GM18505 (cell line): Measurements from ENCODE around the gene MTCL1.

ENCODE experiments used
- ATAC-seq: cut with Tn5 transposase; IDR thresholded peaks from one replicate; pipeline ENCODE4 v1.9.1; 2021; ENCODE audit not compliant: unreplicated experiment
- POLR2A ChIP-seq: IDR thresholded peaks from 4 replicates; pipeline ENCODE4 v1.6.1; 2011; ENCODE audit warnings: borderline replicate concordance; ENCODE audit not compliant: insufficient read depth, insufficient read length; ENCODE audit errors: extremely low read depth

The MTCL1 gene

GRCh38 chr18:8794156-8794933 lies 89.0 kb downstream of the MTCL1 start:
- ATAC-seq, result no peak
- no peak for TF ChIP-seq POLR2A

- no peak for ATAC-seq
- TF ChIP-seq POLR2A, result no peak
These were observed 89.6 kb downstream of the MTCL1 start for GRCh38 chr18:8794934-8795280.

GRCh38 chr18:8795586-8796325 lies 90.4 kb downstream of the MTCL1 start:
- ATAC-seq, result no peak
- TF ChIP-seq POLR2A, result no peak

- no peak for ATAC-seq
- TF ChIP-seq POLR2A, result no peak
These were observed 91.8 kb downstream of the MTCL1 start for GRCh38 chr18:8797206-8797605.

GRCh38 chr18:8799001-8799400 lies 93.6 kb downstream of the MTCL1 start:
- no peak for ATAC-seq
- no peak for TF ChIP-seq POLR2A

- TF ChIP-seq POLR2A, result no peak
- ATAC-seq, result no peak
These were observed 94.5 kb downstream of the MTCL1 start for GRCh38 chr18:8799596-8800441.

DNA sequence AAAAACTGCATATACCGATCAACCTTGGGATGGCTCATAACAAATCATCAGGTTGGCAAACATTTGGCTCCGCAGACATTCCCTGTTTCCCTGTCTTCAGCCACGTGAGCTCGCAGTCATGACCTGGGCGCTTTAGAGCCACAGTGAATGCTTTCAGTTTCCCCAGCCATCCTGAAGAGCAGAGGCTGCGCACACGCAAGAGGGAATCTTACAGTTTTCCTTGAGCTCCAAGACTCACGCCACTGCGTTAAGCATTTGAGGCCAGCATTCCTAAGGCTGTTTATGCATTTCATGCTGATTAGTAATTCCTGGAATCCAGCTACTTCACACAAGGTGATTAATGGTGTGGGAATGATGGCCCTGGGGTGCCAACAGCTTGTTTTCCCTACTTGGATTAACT lies 95.1 kb downstream of the MTCL1 start:
- no peak for TF ChIP-seq POLR2A
- ATAC-seq, result no peak

GRCh38 chr18:8800876-8801262 lies 95.5 kb downstream of the MTCL1 start:
- no peak for TF ChIP-seq POLR2A
- ATAC-seq, result no peak

DNA sequence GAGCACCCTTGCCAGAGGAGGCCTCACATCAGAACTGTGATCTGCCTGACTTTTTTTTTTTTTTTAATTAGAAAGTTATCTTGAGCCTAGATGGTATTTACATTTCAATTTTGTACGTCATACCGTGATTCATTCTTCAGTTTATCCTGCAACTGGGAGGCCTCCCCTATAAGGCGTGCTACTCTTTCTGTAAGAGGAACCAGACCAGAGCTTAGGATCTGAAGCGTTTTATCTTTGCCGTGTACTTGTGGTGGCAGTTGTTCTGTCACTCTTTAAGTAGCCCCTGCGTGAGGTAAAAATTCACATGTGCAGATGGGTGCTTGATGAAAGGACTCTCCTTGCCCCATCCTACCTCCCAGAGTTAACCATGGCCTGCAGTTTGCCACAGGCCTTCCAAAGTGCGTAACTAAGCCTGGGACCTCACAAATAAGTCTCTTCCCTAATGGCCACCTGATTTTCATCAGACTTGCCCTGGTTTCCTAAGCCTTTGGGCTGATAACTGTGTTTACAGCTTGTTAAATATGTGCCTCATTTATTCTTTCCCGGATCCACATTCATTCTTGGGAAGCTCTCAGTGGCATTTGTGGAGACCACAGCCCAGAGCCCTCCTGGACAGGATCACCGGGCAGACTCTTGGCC lies 96.0 kb downstream of the MTCL1 start:
- no peak for TF ChIP-seq POLR2A
- ATAC-seq, result no peak

GRCh38 chr18:8802017-8802672 lies 96.8 kb downstream of the MTCL1 start:
- TF ChIP-seq POLR2A, result no peak

DNA sequence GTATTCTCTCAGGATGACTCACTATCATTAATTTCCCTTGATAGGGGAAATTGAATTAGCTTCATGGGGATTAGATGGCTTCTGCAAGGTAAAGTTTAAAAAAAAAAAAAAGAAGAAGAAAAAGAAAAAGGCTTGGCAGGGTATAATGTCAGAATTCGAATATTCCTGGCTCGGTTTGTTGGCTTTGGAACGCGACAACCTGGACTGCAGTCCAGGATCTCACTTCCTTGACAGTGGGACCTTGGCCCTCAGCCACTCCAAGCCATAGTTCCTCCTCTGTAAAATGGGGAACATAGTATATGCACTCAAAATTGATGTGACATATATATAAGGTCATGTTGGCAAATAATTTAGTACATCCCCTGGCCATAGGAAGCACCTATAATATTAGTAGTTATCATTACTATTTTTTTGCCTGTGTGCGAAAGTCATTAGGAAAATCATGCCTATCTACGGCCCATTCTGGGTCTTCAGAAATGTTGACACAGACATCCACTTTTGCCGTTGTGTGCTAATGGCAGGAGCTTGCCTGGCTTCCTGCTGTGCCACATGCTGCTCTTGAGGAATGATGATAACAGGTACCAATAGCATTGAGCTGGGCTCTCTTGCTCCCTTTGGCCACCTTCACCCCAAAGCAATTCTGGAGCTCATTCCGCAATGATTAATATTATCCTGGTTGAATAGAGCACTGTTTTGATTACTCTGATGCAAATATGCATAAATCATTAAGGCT lies 97.9 kb downstream of the MTCL1 start:
- no peak for TF ChIP-seq POLR2A
- no peak for ATAC-seq

More at GRCh38 chr18:8802017-8802672, 96.8 kb downstream of the MTCL1 start:
- ATAC-seq, result no peak

DNA sequence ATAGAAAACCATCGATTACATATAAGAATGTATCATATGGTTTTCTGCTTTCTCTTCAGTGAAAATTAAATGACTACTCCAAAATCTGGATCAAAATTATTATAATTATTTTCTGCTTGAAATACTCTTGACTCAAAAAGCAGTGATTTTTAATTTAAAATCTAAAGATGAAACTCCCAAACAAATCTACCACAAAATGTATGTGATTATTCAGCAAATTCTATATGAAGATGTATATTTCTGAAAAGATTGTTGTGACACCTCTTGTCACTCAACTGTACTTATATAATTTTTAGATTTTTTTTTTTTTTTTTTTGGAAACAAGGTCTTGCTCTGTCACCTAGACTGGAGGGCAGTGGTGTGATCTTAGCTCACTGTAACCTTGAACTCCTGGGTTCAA lies 98.6 kb downstream of the MTCL1 start:
- ATAC-seq, result no peak
- TF ChIP-seq POLR2A, result no peak
